ENCODE data around the gene FUZ.

FUZ gene

GRCh38 chr19:49780861-49781260 is 32.2 kb downstream of the FUZ start:
- no peak for DNase-seq (ENCODE audit: low spot score)

GRCh38 chr19:49779731-49780555 is 33.1 kb downstream of the FUZ start:
- DNase-seq (ENCODE audit: low spot score) = no peak

DNA sequence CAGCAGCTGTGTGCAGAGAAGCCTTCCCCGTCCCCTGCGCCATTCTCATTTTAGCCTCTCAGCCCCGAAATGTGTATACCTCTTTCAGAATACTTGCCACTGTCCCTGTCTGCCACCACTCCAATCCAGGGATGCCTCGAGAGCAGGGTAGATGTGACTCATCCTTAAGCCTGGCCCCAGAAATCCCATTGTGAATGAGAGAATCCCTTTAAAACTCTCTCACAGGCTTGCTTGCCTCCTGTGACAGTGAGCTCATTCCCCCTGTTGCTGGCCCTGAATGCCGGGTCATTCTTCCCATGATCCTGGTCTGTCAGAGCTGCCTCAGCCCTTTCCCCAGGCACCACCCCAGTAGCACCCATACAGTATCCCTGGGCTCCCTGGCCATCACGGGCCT is 36.7 kb downstream of the FUZ start:
- no peak for DNase-seq (ENCODE audit: low spot score)

GRCh38 chr19:49775742-49776370 is 37.2 kb downstream of the FUZ start:
- no peak for DNase-seq (ENCODE audit: low spot score)

DNA sequence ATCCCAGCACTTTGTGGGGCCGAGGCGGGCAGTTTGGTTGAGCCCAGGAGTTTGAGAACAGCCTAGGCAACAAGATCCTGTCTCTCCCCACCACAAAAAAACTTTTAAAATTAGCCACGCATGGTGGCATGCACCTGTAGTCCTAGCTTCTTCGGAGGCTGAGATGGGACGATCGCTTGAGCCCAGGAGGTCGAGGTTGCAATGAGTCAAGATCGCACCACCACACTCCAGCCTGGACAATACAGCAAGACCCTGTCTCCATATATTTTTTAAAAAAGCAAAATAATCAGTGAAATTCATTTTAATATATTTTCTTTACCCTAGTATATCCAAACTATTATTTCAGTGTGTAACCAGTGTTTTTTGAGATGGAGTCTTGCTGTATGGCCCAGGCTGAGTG is 38.1 kb downstream of the FUZ start:
- no peak for DNase-seq (ENCODE audit: low spot score)

DNA sequence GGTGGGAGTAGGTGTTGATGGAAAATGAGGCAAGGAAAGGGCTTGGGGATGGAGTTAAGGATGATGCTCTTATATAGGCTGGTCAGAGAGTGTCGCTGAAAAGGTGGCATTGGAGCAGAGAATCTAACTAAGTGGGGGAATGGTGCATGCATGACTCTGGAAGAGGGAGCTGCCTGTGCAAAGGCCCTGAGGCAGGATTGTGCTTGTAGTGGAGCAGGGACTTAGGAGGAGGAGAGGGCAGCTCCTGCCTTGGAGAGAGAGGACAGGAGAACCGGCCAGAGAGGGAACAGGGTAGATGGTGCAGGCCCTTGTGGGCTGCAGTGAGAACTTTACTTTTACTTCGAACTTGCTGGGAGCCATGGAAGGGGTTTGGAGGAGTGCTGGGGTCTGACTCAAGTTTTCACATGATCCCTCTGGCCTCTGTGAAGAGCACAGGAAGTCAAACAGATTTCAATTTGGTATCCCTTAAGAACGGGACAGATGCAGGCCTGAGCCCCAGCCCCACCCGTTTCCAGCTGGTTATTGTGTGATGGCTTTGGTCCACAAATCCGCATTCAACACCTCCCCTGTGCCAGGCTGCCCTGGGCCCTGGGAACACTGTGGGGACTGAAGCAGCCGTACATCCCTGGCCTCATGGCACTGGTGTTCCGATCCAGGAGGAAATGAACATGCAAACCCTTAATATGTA is 39.3 kb downstream of the FUZ start:
- no peak for DNase-seq (ENCODE audit: low spot score)

DNA sequence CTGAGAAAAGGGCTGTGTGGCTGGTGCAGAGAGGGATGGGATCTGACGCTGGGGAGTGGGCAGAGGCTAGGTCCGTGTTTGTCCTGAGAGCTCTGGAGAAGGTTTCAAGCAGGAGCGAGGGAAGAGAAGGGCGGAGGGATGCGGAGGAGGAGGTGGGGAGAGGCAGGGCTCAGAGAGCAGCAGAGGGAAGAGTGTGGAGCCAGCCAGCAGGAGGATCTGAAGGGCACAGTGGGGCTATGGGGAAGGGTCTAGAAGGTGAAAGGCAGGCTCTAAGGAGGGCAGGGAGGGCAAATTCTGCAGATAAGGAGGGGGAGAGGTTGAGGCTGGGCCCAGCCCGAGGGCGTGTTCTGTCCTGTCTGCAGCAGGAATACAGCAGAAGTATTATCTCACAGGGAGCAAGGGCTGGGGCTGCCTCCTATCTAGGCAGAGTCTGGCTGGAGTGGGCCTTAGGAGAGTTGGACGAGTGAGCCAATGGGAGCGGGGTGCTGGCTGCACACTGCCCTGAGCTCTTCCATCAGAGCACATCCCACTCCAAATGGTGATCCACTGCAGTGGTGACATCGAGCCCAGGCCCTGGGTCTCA is 40.2 kb downstream of the FUZ start:
- no peak for DNase-seq (ENCODE audit: low spot score)

GRCh38 chr19:49771674-49772139 is 41.4 kb downstream of the FUZ start:
- no peak for DNase-seq (ENCODE audit: low spot score)

DNA sequence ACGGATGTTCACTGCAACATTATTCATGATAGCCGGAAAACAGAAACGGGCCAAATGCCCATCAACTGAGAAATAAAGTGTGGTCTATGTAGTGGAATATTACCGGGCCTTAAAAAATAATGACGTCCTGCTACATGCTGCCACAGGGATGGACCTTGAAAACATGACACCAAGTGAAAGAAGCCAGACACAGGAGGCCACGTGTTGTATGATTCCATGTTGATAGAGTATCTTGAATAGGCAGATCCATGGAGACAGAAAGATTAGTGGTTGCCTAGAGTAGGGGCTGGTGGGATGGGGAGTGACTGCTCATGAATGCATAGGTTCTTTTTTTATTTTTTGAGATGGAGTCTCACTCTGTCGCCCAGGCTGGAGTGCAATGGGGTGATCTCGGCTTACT is 42.6 kb downstream of the FUZ start:
- DNase-seq (ENCODE audit: low spot score) = no peak

GRCh38 chr19:49767967-49768581 is 45.0 kb downstream of the FUZ start:
- no peak for DNase-seq (ENCODE audit: low spot score)

- no peak for DNase-seq (ENCODE audit: low spot score)
Observed at GRCh38 chr19:49767381-49767780, 45.7 kb downstream of the FUZ start.

DNA sequence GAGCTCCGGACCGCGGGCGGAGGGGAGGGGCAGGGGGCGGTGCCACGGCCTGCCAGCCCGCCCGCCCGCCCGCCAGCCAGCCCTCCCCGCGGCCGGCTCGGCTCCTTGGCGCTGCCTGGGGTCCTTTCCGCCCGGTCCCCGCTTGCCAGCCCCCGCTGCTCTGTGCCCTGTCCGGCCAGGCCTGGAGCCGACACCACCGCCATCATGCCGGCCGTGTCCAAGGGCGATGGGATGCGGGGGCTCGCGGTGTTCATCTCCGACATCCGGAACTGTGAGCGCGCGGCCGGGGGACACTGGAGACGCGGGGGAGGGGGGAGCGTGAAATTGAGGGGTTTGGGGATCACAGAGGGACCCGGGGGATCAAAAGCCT is 46.2 kb downstream of the FUZ start, which contains the start of gene AP2A1:
Gene AP2A1, plus strand, starts transcription at position 72 of the 370 bp plus-strand sequence. Its CDS starts 133 bp downstream, at position 205.
- DNase-seq (ENCODE audit: low spot score) = no peak

DNA sequence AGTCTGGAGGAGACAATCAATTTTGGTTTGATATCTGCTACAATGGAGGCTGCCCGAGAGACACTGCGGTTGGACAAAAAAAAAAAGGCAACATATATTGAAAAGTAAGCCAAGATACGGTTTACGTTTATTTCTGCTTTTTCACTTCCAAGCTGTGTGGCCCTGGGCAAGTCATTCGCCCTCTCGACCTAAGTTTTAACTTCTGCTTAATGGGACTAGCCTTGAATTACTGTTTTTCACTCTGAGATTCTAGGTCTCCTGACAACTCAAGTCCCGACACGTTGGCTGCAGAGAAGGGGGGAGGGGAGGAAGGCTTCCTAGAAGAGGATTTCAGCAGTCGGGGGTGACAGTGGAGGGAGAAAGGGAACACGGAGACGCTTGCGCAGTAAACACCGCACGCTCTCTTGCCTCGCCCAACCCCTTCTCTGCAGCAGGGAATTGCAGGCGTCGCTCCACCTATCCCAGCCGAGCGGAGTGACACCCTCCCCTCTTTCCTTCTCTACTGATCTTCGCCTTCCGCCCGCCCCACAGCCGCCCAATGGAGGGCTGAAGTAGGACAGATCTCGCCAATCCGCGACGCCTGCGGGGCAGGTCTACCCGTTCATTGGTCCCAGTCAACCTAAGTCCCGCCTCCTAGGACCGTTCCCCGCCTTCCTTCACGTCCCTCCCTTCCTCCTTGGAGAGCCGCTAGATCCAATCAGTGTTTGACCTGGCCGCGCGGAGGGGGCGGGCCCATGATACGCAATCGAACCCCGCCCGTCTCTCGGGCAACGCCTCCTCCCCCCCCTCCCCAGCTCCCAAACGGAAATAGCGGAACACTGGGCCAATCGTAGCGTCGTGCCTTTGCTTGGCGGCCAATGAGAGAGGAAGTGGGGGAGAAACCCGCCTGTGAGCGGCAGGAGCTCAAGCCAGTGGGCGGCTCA is 46.8 kb downstream of the FUZ start:
- DNase-seq (ENCODE audit: low spot score) = peak; percentile 100

- DNase-seq (ENCODE audit: low spot score) = no peak
Observed at GRCh38 chr19:49764341-49764740, 48.8 kb downstream of the FUZ start.

DNA sequence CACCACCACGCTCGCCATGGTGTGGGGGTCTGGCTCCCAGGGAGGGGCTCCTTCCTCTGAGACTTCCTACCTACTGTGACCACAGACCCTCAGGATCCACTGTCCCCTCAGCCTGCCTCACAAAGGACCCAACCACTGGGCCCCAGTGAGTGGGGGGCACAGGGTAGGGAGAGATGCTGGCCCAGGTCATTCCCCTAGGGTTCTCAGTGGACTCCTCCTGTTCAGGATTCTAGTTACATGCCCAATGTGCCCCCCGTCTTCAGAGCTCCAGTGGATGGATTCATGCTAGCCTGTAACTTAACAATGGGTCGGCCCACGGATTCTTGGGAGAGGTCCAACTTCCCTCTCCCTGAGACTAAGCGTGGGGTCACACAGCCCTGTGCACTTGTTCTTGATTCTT is 49.9 kb downstream of the FUZ start, which contains the start of gene TSKS:
Gene TSKS, minus strand, starts transcription at position 77 of the 400 bp plus-strand sequence. Its CDS starts 59 bp downstream, at position 18.
- DNase-seq (ENCODE audit: low spot score) = no peak

DNA sequence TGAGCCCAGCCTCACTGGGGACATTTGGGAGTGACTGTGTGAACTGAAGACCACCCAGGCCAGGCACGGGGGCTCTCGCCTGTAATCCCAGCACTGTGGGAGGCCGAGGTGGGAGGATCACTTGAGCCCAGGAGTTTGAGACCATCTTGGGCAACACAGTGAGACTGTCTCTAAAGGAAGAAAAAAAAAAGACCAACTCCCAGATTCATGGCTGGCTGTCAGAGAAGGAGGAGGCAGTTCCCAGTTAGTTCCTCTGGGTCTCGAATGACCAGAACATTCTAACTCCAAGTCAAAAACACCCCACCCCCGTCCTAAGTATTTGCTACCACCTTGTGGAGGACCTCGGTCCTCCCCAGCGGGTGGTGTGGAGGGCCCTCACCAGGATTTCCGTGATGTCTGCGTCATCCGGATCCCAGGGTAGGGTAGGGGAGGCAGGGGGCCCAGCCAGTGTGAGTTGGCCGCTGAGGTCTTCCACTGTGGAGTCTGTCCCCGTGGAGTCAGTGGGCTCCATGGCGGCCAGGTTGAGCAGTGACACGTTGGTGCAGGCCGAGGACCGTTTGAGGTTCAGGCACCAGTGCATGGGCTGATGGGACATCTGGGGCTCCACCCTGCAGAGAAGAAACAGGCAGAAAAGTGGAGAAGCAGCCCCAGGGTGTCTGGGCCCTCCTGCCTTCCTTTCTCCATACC is 51.3 kb downstream of the FUZ start:
- no peak for DNase-seq (ENCODE audit: low spot score)

GRCh38 chr19:49761249-49761624 is 51.9 kb downstream of the FUZ start:
- no peak for DNase-seq (ENCODE audit: low spot score)

DNA sequence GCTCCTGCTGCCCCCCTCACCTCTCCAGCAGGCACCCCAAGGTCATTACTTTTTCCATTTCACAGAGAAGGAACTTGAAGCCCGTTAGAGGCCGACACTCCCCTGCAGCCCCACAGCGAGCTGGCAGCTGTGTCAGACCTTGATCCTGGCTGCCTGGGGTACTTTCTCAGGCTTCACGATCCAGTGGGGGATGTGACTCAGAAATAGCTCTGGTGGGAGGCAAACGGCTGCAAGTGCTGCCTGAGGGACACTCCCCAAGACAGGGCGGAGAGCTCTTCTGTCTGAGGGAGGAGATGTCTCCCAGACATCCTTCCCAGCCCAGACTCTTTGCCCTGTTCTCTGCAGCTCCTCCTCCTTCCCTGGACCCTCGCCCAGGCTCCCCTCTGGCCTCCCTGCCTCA is 54.8 kb downstream of the FUZ start:
- DNase-seq (ENCODE audit: low spot score) = no peak
